CD4-positive, alpha-beta T cell treated with Interleukin-12 subunit alpha and Interleukin-12 subunit beta, for 1 hour (primary cell): Measurements from ENCODE around the gene TYRP1.
"Not testable (repeated sequence)": the region's sequence is repeated elsewhere in the genome, so short reads cannot be mapped to it uniquely, and the experiment has no call there.

ENCODE experiments used
- DNase-seq: peaks from one replicate; pipeline ENCODE4 v3.0.0-alpha.2; 2020

TYRP1 gene

GRCh38 chr9:12693141-12693540 lies at the start of gene TYRP1:
Gene TYRP1, plus strand, starts transcription at chr9:12693385. Its CDS starts 612 bp downstream, at chr9:12693997.
- no peak for DNase-seq

DNA sequence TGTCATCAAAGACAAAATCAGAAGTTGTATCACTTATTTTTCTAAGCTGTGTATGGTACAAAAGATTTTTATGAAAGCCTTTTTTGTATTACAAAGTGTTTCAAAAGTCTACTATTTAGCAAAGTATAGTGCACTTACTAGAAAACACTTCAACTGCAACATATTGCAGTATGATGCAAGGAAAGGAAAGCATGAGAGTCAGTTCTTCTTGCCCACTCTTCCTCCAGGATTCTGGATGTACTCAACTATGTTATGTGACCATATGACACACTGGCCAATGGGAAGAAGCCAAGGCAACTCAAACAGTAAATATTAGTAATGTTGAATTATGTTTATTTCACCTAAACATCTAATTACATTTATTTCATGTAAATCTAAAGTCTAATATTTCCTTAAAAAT lies 49.5 kb upstream of the TYRP1 start:
- no peak for DNase-seq

DNA sequence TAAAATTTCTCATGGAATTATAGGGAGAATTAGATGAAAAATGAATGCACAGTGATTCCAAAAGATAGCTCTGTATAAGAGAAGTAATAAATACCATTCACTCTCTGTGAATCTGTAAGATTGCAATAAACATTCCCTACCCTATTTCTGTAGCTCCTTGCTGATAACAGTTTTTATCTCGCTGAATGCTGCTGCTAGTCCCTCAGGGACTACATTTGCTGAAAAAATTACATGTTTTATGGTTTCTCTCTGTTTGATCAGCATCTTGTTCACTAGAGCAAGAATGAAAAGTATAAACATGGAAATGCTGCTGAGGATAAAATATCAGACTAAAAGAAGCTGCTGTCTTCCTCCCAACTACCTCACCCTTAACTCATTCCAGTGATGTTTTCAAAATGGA lies 44.3 kb upstream of the TYRP1 start:
- no peak for DNase-seq

- no peak for DNase-seq
Observed at GRCh38 chr9:12651125-12651524, 42.1 kb upstream of the TYRP1 start.

DNA sequence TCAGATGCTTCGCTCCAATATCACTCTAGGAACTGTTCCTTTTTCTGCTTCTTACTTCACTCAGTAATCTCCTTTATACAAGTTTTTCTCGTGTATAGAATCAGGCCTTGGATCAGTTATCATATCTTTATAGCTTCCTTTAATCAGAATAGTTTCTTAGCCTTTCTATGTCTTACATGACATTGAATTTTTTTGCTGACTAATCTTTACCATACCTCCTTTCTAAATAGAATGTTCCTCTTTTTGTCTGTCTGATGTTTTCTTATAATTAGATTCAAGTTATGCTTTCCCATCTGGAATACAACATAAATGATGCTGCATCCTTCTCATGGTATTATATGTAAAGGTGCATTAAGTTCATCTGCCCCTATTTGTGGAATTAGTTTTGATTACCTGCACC lies 40.2 kb upstream of the TYRP1 start:
- no peak for DNase-seq

DNA sequence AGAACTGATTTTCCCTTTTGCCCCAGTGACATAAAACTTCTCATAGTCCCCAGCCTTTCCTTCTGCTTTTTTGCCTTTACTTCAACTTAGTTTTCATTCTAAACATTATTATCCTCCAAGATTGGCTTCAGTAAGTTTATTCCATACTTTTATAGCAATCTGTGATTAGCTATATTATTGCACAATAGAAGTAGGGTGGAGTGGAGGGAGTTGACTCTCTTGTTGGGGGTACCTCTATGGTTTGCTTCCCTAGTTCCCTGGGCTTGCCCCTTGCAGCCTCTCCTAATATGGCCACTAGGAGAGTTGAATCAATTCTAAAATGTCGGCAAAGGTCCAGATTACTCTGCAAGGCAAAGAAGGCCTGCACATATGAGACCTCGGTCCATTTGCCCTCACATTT lies 36.4 kb upstream of the TYRP1 start:
- DNase-seq: no peak

DNA sequence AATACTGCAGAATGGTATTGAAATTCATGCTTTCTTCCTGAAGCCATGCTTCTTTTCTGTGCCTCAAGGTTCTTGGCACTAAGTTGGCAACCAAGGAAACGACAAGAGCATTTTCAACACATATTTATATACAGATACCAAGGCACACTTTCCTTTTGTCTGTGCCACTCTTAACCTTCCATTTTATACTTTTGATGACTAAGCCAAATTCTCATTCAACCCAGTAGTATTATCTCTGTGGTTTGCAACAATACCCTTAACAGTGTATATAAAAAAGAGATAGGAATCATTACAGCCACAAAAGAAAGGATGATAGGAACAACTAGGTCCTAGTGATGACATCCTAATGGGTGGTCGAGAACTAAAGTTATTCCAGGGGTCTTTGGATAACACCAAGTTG lies 36.0 kb upstream of the TYRP1 start:
- no peak for DNase-seq

DNA sequence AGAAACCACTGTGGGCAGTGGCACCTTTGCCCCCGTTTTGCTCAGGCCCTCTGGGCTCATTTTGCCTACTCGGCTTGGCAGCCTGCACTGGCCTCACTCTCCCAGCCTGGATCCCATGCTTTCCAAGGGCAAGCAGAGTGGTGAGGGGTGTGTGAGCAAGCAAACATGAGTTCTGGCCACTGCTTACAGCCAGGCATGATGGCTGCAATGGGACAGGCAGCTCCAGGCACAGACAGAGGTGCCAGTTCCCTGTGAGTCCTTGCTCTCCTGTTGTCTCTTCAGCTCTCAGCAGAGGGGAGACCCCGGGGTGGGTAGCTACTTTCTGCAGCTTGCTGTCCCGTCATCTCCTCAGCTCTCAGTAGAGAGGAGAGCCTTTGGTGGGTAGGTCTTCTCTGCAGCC lies 35.2 kb upstream of the TYRP1 start:
- no peak for DNase-seq

DNA sequence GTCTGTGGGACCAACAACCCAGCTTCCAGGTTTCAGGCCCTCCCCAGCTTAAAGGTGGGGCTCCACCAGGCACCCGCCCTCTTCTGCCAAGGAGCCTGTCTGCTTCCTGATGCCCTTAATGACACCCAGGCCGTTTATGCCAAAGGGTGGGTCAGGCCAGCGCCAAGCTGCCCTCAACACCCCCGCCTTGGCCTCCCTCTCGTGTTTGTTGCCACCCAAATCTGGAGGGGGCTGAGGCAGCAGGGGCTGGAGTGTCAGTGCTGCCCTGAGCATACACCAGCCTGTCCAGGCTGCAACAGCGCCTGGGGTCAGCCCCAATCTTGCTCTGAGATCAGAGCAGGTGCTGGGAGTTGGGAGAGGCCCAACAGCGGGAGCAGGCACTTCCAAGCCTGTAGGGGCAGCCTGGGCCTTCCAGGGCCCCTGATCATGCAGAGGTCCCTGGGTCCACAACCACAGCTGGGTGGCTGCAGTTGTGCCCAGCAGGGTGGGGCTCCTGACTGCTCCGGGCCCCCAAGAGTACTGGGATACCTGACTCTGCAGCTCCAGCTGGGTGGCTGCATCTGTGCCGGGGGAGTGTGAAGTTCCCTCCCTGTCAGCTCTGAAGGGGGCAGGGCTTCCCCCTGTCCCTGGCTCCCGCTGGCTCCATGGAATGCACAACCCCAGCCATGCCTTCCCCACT lies 34.5 kb upstream of the TYRP1 start:
- DNase-seq: no peak

- no peak for DNase-seq
Observed at GRCh38 chr9:12659220-12659619, 34.0 kb upstream of the TYRP1 start.

GRCh38 chr9:12666813-12667212 lies 26.4 kb upstream of the TYRP1 start:
- DNase-seq: no peak

DNA sequence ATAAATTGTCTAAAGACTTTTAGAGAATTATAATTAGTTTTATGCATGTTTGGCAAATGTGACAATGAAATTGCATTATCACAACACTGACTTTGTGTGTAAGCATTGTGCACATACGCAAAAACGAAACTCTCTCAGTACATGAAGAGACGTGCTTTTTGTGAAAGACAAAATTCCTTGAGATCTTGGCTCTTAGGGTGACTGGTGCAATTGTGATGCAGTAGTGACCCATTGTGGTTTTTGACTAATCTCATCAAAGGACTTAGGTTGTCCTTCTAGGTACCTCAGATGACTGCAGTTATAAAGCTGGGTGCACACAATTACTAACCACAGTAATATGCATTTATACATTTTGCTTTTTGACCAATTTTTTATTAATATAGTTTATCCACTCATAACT lies 25.3 kb upstream of the TYRP1 start:
- DNase-seq: no peak

DNA sequence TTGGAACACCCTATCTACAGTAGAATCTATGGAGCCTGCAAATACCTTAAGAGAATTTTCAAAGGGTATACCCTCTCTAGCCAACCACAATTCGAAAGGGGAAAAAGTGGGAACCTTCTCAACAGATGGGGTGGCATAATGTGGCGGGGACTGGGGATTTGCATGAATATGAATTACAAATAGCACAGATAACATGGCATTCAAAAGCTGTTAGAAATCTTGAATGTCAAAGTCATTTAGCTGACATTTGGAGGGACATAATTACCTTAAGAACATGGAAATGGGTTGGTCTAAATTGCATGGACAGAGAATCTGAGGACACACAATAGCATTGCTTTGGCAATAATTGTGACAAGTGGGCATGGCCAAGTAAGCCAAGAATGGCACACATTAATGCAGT lies 23.2 kb upstream of the TYRP1 start:
- DNase-seq: no peak

- DNase-seq: no peak
Observed at GRCh38 chr9:12674961-12675360, 18.2 kb upstream of the TYRP1 start.

DNA sequence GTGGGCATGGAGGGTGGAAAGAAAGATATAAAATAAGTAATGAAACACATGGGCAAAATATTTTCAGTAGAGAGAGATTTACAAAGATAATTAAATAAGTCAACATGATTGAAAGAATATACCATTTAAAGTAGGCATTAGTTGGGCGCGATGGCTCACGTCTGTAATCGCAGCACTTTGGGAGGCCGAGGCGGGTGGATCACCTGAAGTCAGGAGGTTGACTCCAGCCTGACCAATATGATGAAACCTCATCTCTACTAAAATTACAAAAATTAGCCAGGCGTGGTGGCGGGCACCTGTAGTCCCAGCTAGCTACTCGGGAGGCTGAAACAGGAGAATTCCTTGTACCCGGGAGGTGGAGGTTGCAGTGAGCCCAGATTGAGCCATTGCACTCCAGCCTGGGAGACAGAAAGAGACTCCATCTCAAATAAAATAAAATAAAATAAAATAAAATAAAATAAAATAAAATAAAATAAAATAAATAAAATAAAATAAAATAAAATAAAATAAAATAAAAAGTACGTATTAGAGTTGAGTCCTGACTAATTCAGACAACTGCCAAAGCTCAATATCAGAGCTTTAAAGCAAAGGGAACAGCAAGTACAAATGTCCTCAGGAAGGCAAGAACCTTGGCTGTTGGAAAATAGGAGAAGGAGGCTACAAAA lies 15.6 kb upstream of the TYRP1 start:
- DNase-seq: not testable (repeated sequence)

DNA sequence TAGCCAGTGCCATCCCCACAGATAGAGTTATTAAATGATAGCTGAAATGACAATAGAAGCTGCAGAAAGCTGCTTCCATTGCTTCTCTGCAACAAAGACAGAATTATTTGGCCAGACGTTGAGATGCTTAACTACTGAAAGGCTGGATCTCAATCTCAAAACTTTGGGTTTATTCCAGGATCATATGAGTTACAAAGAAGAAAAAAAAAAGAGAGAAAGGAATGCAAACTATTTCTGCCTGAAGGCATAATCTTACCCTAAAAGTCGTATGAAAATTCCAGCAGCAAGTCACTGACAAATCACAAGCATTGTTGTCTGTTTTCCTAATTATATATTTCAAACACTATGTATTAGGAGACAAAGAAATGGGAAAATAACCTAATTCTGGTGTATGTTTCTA lies 12.8 kb upstream of the TYRP1 start:
- DNase-seq: no peak

GRCh38 chr9:12680757-12681156 lies 12.4 kb upstream of the TYRP1 start:
- no peak for DNase-seq

- no peak for DNase-seq
Observed at GRCh38 chr9:12681620-12682019, 11.6 kb upstream of the TYRP1 start.

DNA sequence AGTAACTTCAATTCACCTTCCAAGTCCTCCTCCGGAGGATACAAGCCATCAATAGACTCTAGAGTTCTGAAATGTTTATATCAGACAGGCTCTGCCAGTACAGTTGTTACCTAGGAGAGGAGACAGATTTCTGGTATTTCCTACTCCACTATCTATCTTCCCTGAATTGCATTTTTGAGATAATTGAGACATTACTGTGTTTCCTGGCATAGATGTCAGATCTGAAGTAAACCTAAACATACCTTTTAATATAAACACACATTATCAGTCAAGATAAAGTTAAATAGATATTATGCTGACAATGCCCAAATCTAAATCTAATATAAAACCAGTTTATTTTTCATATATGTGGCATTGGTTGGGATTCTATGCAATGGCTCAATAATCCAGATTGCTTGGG lies 8.2 kb upstream of the TYRP1 start:
- DNase-seq: no peak

DNA sequence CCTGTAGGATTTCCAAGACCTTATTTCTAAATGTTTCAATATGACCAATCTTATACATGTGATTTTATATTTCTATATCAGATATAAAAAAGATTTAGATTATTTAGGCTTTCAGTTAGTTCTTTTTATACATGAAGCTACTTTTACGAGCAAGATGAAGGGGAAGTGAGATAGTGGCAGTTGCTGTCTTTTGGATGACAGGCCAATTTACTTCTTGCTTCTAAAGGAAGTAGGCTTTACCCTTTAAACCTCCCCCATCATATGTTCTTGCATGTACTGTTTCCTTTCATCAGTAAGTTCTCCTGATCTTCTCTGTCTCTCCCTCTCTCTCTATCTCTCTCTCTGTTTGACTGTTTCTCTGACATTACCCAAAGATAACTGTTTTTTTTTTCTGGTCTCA lies 4.0 kb upstream of the TYRP1 start:
- no peak for DNase-seq

DNA sequence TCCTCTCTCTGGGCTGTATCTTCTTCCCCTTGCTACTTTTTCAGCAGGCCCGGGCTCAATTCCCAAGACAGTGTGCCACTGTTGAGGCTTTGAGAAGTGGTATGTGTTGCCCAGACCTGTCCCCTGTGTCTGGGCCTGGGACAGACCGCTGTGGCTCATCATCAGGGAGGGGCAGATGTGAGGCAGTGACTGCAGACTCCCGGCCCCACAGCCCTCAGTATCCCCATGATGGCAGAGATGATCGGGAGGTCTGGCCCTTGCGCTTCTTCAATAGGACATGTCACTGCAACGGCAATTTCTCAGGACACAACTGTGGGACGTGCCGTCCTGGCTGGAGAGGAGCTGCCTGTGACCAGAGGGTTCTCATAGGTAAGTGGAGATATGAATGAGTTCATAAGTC lies 828 bp downstream of the TYRP1 start:
- DNase-seq: no peak

GRCh38 chr9:12695474-12695873 lies 2.3 kb downstream of the TYRP1 start:
- no peak for DNase-seq

- DNase-seq: no peak
Observed at GRCh38 chr9:12696931-12697622, 3.9 kb downstream of the TYRP1 start.

- no peak for DNase-seq
Observed at GRCh38 chr9:12697719-12698118, 4.5 kb downstream of the TYRP1 start.
